Measurements from ENCODE around the gene TLE5. TPM values are rescaled to one million over a fixed set of nuclear protein-coding genes. Genes with fewer than 3 reads are reported as not detected.
A peak's percentile ranks its signal among the peaks of the same experiment; 100 is the strongest.

The TLE5 gene
- total and polyA plus RNA-seq, 9 of the 15 experiments (the other 6 are each of a cell fraction or from before 2014, with no cell fraction given), result 2.0 to 347 (median 235) TPM

- TF ChIP-seq EP400 (IDR thresholded peaks at IDR 0.05) (peak; percentile 62; the same call in 1 of the 2 replicates), SRF (CRISPR knock-in tag; IDR thresholded peaks at IDR 0.05) (peak in 1 of 2 experiments; percentile 77; a peak in 1 of 4 replicates), ZBTB11 (CRISPR knock-in tag; IDR thresholded peaks at IDR 0.05) (0 out of 6 replicates have a peak, but pooled peaks of 1 of the 3 experiments have one; percentile 5), FOS (IDR thresholded peaks at IDR 0.05; ENCODE audit: extremely low read depth, insufficient read length) (no peak), VEZF1 (CRISPR knock-in tag; IDR thresholded peaks at IDR 0.05) (peak; percentile 93), NFIC (IDR thresholded peaks at IDR 0.05) (peak; percentile 73), ZNF444 (CRISPR knock-in tag; IDR thresholded peaks at IDR 0.05) (no peak), ZNF282 (CRISPR knock-in tag; IDR thresholded peaks at IDR 0.05) (peak; percentile 95; the same call in 1 of the 2 replicates), MIER1 (IDR thresholded peaks at IDR 0.05; ENCODE audit: low read depth) (peak; percentile 38; the same call in 1 of the 2 replicates), ETS1 (conservative IDR thresholded peaks at IDR 0.05; ENCODE audit: control insufficient read depth, low read depth, low read length) (peak; percentile 85; the same call in 1 of the 2 replicates), HNRNPLL (IDR thresholded peaks at IDR 0.05; ENCODE audit: low read depth, low read length, poor library complexity, severe bottlenecking) (peak; percentile 14)
- TF ChIP-seq, protein P1, sequence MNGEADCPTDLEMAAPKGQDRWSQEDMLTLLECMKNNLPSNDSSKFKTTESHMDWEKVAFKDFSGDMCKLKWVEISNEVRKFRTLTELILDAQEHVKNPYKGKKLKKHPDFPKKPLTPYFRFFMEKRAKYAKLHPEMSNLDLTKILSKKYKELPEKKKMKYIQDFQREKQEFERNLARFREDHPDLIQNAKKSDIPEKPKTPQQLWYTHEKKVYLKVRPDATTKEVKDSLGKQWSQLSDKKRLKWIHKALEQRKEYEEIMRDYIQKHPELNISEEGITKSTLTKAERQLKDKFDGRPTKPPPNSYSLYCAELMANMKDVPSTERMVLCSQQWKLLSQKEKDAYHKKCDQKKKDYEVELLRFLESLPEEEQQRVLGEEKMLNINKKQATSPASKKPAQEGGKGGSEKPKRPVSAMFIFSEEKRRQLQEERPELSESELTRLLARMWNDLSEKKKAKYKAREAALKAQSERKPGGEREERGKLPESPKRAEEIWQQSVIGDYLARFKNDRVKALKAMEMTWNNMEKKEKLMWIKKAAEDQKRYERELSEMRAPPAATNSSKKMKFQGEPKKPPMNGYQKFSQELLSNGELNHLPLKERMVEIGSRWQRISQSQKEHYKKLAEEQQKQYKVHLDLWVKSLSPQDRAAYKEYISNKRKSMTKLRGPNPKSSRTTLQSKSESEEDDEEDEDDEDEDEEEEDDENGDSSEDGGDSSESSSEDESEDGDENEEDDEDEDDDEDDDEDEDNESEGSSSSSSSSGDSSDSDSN (IDR thresholded peaks at IDR 0.05; ENCODE audit: borderline replicate concordance in 1 of 2, low read depth in 2 of 2, low read length in 2 of 2), result peak; percentile 100
- TF ChIP-seq, protein P2, sequence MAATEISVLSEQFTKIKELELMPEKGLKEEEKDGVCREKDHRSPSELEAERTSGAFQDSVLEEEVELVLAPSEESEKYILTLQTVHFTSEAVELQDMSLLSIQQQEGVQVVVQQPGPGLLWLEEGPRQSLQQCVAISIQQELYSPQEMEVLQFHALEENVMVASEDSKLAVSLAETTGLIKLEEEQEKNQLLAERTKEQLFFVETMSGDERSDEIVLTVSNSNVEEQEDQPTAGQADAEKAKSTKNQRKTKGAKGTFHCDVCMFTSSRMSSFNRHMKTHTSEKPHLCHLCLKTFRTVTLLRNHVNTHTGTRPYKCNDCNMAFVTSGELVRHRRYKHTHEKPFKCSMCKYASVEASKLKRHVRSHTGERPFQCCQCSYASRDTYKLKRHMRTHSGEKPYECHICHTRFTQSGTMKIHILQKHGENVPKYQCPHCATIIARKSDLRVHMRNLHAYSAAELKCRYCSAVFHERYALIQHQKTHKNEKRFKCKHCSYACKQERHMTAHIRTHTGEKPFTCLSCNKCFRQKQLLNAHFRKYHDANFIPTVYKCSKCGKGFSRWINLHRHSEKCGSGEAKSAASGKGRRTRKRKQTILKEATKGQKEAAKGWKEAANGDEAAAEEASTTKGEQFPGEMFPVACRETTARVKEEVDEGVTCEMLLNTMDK (IDR thresholded peaks at IDR 0.05; ENCODE audit: borderline replicate concordance, insufficient read depth, low read depth, low read length, poor library complexity, severe bottlenecking), result peak; percentile 56
These were observed 25.9 kb downstream of the TLE5 start (continued) for GRCh38 chr19:3036119-3036976.

Measured in K562 (cell line).